HCT116 (cell line): ENCODE measurements around the gene TMEM116. TPM values are rescaled to one million over a fixed set of nuclear protein-coding genes. Genes with fewer than 3 reads are reported as not detected.

Experiments used
- ATAC-seq: fragments of 200-7000 bp; cut with Tn5 transposase; 2 replicates; pipeline ENCODE4 v1.9.1; 2020; ENCODE audit warnings: mild to moderate bottlenecking, moderate library complexity
- BruUV-seq: library from RNA; stranded (reverse); fragments of 400-500 nt; replicated peaks from 2 replicates; lab custom pipeline; 2021; lab: Mats Ljungman, UMichigan
- CTCF ChIA-PET: fragments of 300-600 bp; sonication (Branson Sonifier 250); formaldehyde crosslinking; loops from one replicate; lab custom pipeline; 2021; ENCODE audit warnings: antibody characterized with exemption; lab: Charles Lee
- POLR2A ChIA-PET: fragments of 300-600, 350-600 bp; sonication (Branson Sonifier 250); formaldehyde crosslinking; loops from one replicate; lab custom pipeline; 2021; ENCODE audit warnings: antibody characterized with exemption; lab: Charles Lee
- RAD21 ChIA-PET, 2 experiments: fragments of 300-600 bp; sonication (Branson Sonifier 250); formaldehyde crosslinking; loops; one replicate each; lab custom pipeline; 2023; ENCODE audit warnings: low total read pairs in 2 of 2; ENCODE audit not compliant: uncharacterized antibody in 2 of 2, unreplicated experiment in 2 of 2, low non-redundant PET in 1 of 2; lab: Charles Lee
- DNase-seq: peaks from one replicate; pipeline ENCODE4 v3.0.0-alpha.2; 2010; ENCODE audit warnings: low read depth, low spot score
- H2AFZ ChIP-seq: fragments of 200-600 bp; shearing (Covaris generic), sonication (generic); 2 replicates; pipeline ENCODE4 v1.6.1; 2017; ENCODE audit warnings: low read depth, mixed run types, mixed read lengths, antibody characterized with exemption, low read length; ENCODE audit not compliant: poor library complexity, severe bottlenecking
- H3K27ac ChIP-seq: 2 replicates; pipeline ENCODE4 v1.5.1; 2012; ENCODE audit warnings: low read depth, low read length
- H3K27me3 ChIP-seq: fragments of 200-600 bp; sonication (generic); 2 replicates; pipeline ENCODE4 v1.6.1; 2016; ENCODE audit warnings: mixed run types, low read length, mixed read lengths; ENCODE audit not compliant: insufficient read depth
- H3K36me3 ChIP-seq, 2 experiments: fragments of 200-500 bp in 1 of 2; fragments of 200-600 bp in 1 of 2; sonication (Bioruptor generic) in 1 of 2; sonication (generic) in 1 of 2; 2 replicates each; pipeline versions ENCODE4 v1.5.1 to v1.6.1; 2014 to 2016; ENCODE audit warnings: low read length in 2 of 2, inconsistent platforms in 1 of 2, mixed read lengths in 1 of 2, mixed run types in 1 of 2; ENCODE audit not compliant: insufficient read depth in 2 of 2, control insufficient read depth in 1 of 2
- H3K4me1 ChIP-seq, 2 experiments: fragments of 200-600 bp in 1 of 2; sonication (generic) in 1 of 2; 2 replicates each; pipeline versions ENCODE4 v1.5.1 to v1.6.1; 2012 to 2017; ENCODE audit warnings: low read length in 2 of 2, inconsistent platforms in 1 of 2, mild to moderate bottlenecking in 1 of 2, mixed read lengths in 1 of 2, mixed run types in 1 of 2, moderate library complexity in 1 of 2; ENCODE audit not compliant: insufficient read depth in 2 of 2, control insufficient read depth in 1 of 2
- H3K4me2 ChIP-seq: fragments of 200-600 bp; sonication (generic); 2 replicates; pipeline ENCODE4 v1.6.1; 2017; ENCODE audit warnings: mixed run types, low read length, mixed read lengths
- H3K4me3 ChIP-seq, 2 experiments: fragments of 200-600 bp in 1 of 2; sonication (generic) in 1 of 2; replicated peaks in 1 of 2; 2 replicates each; pipeline ENCODE4 v1.5.1; 2011 to 2016; ENCODE audit warnings: low read length in 2 of 2, control low read depth in 1 of 2, low read depth in 1 of 2, mild to moderate bottlenecking in 1 of 2, mixed read lengths in 1 of 2, mixed run types in 1 of 2
- H3K79me2 ChIP-seq: fragments of 200-600 bp; sonication (generic); 2 replicates; pipeline ENCODE4 v1.6.1; 2017; ENCODE audit warnings: mild to moderate bottlenecking, mixed run types, low read length, moderate library complexity, mixed read lengths; ENCODE audit not compliant: insufficient read depth
- H3K9ac ChIP-seq: fragments of 200-600 bp; sonication (generic); 2 replicates; pipeline ENCODE4 v1.6.1; 2016; ENCODE audit warnings: low read length, mixed read lengths
- H3K9me2 ChIP-seq: fragments of 200-600 bp; sonication (generic), shearing (Covaris generic); 2 replicates; pipeline ENCODE4 v1.6.1; 2017; ENCODE audit warnings: mixed run types, mild to moderate bottlenecking, moderate library complexity; ENCODE audit not compliant: insufficient read depth
- H3K9me3 ChIP-seq, 2 experiments: fragments of 200-500 bp in 1 of 2; fragments of 200-600 bp in 1 of 2; sonication (Bioruptor generic) in 1 of 2; sonication (generic) in 1 of 2; 2 replicates each; pipeline ENCODE4 v1.6.1; 2014 to 2017; ENCODE audit warnings: low read length in 2 of 2, mixed read lengths in 2 of 2, inconsistent platforms in 1 of 2, low read depth in 1 of 2, mild to moderate bottlenecking in 1 of 2, mixed run types in 1 of 2, moderate library complexity in 1 of 2; ENCODE audit not compliant: control insufficient read depth in 1 of 2, insufficient read depth in 1 of 2
- H4K20me1 ChIP-seq: fragments of 200-600 bp; sonication (generic), shearing (Covaris generic); 2 replicates; pipeline ENCODE4 v1.6.1; 2017; ENCODE audit warnings: mixed run types, mild to moderate bottlenecking, moderate library complexity; ENCODE audit not compliant: insufficient read depth
- CBX3 ChIP-seq: IDR thresholded peaks from 2 replicates; pipeline ENCODE4 v1.6.1; 2012; ENCODE audit warnings: low read depth
- ELF1 ChIP-seq: IDR thresholded peaks from 2 replicates; pipeline ENCODE4 v1.6.1; 2012; ENCODE audit warnings: low read depth, borderline replicate concordance
- EZH2 ChIP-seq: fragments of 200-600 bp; sonication (generic); IDR thresholded peaks from 2 replicates; pipeline ENCODE4 v1.6.1; 2017; ENCODE audit warnings: antibody characterized with exemption, mixed run types
- EZH2phosphoT487 ChIP-seq: fragments of 200-600 bp; IDR thresholded peaks from 2 replicates; pipeline ENCODE4 v1.6.1; 2018; ENCODE audit warnings: antibody characterized with exemption, borderline replicate concordance
- FOSL1 ChIP-seq: IDR thresholded peaks from 2 replicates; pipeline ENCODE4 v1.6.1; 2012; ENCODE audit warnings: low read depth
- JUND ChIP-seq: IDR thresholded peaks from 2 replicates; pipeline ENCODE4 v1.6.1; 2012
- POLR2AphosphoS5 ChIP-seq: IDR thresholded peaks from 2 replicates; pipeline ENCODE4 v1.6.1; 2011; ENCODE audit warnings: mild to moderate bottlenecking, low read depth, low read length, moderate library complexity
- SIN3A ChIP-seq: IDR thresholded peaks from 2 replicates; pipeline ENCODE4 v1.6.1; 2012; ENCODE audit warnings: low read depth
- SP1 ChIP-seq: IDR thresholded peaks from 2 replicates; pipeline ENCODE4 v1.6.1; 2012; ENCODE audit warnings: low read depth
- SRF ChIP-seq: IDR thresholded peaks from 2 replicates; pipeline ENCODE4 v1.6.1; 2012; ENCODE audit warnings: low read depth
- TCF7L2 ChIP-seq: IDR thresholded peaks from 2 replicates; pipeline ENCODE4 v1.7.0; 2011; ENCODE audit warnings: borderline replicate concordance, inconsistent platforms; ENCODE audit not compliant: insufficient read depth, insufficient read length; ENCODE audit errors: extremely low read depth
- YY1 ChIP-seq: IDR thresholded peaks from 2 replicates; pipeline ENCODE4 v1.6.1; 2011; ENCODE audit warnings: low read length, low read depth, moderate library complexity, mild to moderate bottlenecking; ENCODE audit not compliant: insufficient replicate concordance; ENCODE audit errors: extremely low read depth
- ZFX ChIP-seq: fragments of 450-650 bp; IDR thresholded peaks from 2 replicates; pipeline ENCODE4 v1.6.1; 2017
- ZNF274 ChIP-seq: fragments of 200-500 bp; sonication (Bioruptor generic); IDR thresholded peaks from 2 replicates; pipeline ENCODE4 v1.6.1; 2014; ENCODE audit warnings: mild to moderate bottlenecking, low read depth, low read length, inconsistent platforms
- intact Hi-C: fragments of 100-400 bp; cut with micrococcal nuclease; formaldehyde crosslinking; loops from 2 replicates; pipeline ENCODE4 v1.10.0; 2022
- total RNA-seq: library from RNA; stranded (reverse); gene quantifications from one replicate; pipeline ENCODE4 v1.2.1, GENCODE V29; 2021; ENCODE audit not compliant: unreplicated experiment
- TF ChIP-seq, protein P1 (sequence below): IDR thresholded peaks from 2 replicates; pipeline ENCODE4 v1.6.1; 2012
- TF ChIP-seq, protein P2 (sequence below): IDR thresholded peaks from 2 replicates; pipeline ENCODE4 v1.6.1; 2012; ENCODE audit warnings: low read depth
- TF ChIP-seq, protein P3 (sequence below): IDR thresholded peaks from 2 replicates; pipeline ENCODE4 v1.6.1; 2012
- TF ChIP-seq, protein P4 (sequence below), 3 experiments: fragments of 200-600 bp in 1 of 3; sonication (generic) in 1 of 3; IDR thresholded peaks in 2 of 3; conservative IDR thresholded peaks in 1 of 3; 2 replicates each; pipeline ENCODE4 v1.5.1; 2012 to 2017; ENCODE audit warnings: low read depth in 2 of 3, low read length in 2 of 3, antibody characterized with exemption in 1 of 3, borderline replicate concordance in 1 of 3, control low read depth in 1 of 3, mild to moderate bottlenecking in 1 of 3, mixed read lengths in 1 of 3, mixed run types in 1 of 3, moderate library complexity in 1 of 3; ENCODE audit not compliant: insufficient read depth in 1 of 3

The TMEM116 gene
- total RNA-seq, 1 experiment from 2014 or later = 6.8 TPM

- ChIA-PET POLR2A (no interaction called here), CTCF (no interaction called here), RAD21 (no interaction called here)
- Histone ChIP-seq H2AFZ (no peak overlapping the region), H3K4me1 (no peaks in the 10 kb centered on the region), H3K9ac (no peak overlapping the region), H3K27ac (no peak overlapping the region), H3K36me3 (no peaks in the 10 kb centered on the region), H3K9me3 (no peaks in the 10 kb centered on the region), H3K4me2 (no peak overlapping the region), H4K20me1 (no peaks in the 10 kb centered on the region), H3K9me2 (no peaks in the 10 kb centered on the region), H3K27me3 (no peaks in the 10 kb centered on the region), H3K4me3 (no peak overlapping the region), H3K79me2 (no peaks in the 10 kb centered on the region)
- intact Hi-C loops = no loop called here
- no peak for TF ChIP-seq ELF1
- TF ChIP-seq JUND = no peak
- no peak for TF ChIP-seq CBX3
- TF ChIP-seq EZH2phosphoT487 = no peak
- TF ChIP-seq ZFX = no peak
- TF ChIP-seq, protein P1, sequence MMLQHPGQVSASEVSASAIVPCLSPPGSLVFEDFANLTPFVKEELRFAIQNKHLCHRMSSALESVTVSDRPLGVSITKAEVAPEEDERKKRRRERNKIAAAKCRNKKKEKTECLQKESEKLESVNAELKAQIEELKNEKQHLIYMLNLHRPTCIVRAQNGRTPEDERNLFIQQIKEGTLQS = no peak
- TF ChIP-seq, protein P2, sequence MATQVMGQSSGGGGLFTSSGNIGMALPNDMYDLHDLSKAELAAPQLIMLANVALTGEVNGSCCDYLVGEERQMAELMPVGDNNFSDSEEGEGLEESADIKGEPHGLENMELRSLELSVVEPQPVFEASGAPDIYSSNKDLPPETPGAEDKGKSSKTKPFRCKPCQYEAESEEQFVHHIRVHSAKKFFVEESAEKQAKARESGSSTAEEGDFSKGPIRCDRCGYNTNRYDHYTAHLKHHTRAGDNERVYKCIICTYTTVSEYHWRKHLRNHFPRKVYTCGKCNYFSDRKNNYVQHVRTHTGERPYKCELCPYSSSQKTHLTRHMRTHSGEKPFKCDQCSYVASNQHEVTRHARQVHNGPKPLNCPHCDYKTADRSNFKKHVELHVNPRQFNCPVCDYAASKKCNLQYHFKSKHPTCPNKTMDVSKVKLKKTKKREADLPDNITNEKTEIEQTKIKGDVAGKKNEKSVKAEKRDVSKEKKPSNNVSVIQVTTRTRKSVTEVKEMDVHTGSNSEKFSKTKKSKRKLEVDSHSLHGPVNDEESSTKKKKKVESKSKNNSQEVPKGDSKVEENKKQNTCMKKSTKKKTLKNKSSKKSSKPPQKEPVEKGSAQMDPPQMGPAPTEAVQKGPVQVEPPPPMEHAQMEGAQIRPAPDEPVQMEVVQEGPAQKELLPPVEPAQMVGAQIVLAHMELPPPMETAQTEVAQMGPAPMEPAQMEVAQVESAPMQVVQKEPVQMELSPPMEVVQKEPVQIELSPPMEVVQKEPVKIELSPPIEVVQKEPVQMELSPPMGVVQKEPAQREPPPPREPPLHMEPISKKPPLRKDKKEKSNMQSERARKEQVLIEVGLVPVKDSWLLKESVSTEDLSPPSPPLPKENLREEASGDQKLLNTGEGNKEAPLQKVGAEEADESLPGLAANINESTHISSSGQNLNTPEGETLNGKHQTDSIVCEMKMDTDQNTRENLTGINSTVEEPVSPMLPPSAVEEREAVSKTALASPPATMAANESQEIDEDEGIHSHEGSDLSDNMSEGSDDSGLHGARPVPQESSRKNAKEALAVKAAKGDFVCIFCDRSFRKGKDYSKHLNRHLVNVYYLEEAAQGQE = no peak
- TF ChIP-seq TCF7L2 = no peak
- TF ChIP-seq FOSL1 = no peak
- no peak for TF ChIP-seq YY1
- TF ChIP-seq, protein P3, sequence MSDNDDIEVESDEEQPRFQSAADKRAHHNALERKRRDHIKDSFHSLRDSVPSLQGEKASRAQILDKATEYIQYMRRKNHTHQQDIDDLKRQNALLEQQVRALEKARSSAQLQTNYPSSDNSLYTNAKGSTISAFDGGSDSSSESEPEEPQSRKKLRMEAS = no peak
- TF ChIP-seq SRF = no peak
- TF ChIP-seq, protein P4, sequence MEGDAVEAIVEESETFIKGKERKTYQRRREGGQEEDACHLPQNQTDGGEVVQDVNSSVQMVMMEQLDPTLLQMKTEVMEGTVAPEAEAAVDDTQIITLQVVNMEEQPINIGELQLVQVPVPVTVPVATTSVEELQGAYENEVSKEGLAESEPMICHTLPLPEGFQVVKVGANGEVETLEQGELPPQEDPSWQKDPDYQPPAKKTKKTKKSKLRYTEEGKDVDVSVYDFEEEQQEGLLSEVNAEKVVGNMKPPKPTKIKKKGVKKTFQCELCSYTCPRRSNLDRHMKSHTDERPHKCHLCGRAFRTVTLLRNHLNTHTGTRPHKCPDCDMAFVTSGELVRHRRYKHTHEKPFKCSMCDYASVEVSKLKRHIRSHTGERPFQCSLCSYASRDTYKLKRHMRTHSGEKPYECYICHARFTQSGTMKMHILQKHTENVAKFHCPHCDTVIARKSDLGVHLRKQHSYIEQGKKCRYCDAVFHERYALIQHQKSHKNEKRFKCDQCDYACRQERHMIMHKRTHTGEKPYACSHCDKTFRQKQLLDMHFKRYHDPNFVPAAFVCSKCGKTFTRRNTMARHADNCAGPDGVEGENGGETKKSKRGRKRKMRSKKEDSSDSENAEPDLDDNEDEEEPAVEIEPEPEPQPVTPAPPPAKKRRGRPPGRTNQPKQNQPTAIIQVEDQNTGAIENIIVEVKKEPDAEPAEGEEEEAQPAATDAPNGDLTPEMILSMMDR (IDR thresholded peaks at IDR 0.05 in 2 of 3, conservative IDR thresholded peaks at IDR 0.05 in 1 of 3; ENCODE audit: borderline replicate concordance in 1 of 3, insufficient read depth in 1 of 3, low read depth in 2 of 3, low read length in 2 of 3) = no peak
- TF ChIP-seq POLR2AphosphoS5 = no peak
- no peak for TF ChIP-seq ZNF274
- TF ChIP-seq SIN3A = no peak
- TF ChIP-seq SP1 = no peak
- no peak for TF ChIP-seq EZH2
- no TSS peak for BruUV-seq
- no peak for DNase-seq
- no peak for ATAC-seq
Observed at GRCh38 chr12:111932241-111932640, 80.7 kb downstream of the TMEM116 start.
